Measurements from ENCODE around the gene LRP1.

The LRP1 gene

GRCh38 chr12:57240926-57241401 is 112.7 kb downstream of the LRP1 start:
- no peak for DNase-seq

- DNase-seq, result no peak
Observed at GRCh38 chr12:57241402-57242310, 113.4 kb downstream of the LRP1 start.

- DNase-seq, result no peak
Observed at GRCh38 chr12:57242329-57242690, 114.0 kb downstream of the LRP1 start.

- DNase-seq, result peak; percentile 76
Observed at GRCh38 chr12:57242691-57243454, 114.6 kb downstream of the LRP1 start.

GRCh38 chr12:57243521-57244311 is 115.4 kb downstream of the LRP1 start:
- DNase-seq, result peak; percentile 85

GRCh38 chr12:57244312-57244696 is 116.0 kb downstream of the LRP1 start:
- no peak for DNase-seq

GRCh38 chr12:57247041-57247440 is 118.8 kb downstream of the LRP1 start:
- DNase-seq, result no peak

- DNase-seq, result no peak
Observed at GRCh38 chr12:57248934-57249742, 120.9 kb downstream of the LRP1 start.

GRCh38 chr12:57250541-57250940 is 122.3 kb downstream of the LRP1 start:
- DNase-seq, result no peak

GRCh38 chr12:57250956-57251355 is 122.7 kb downstream of the LRP1 start, which contains the start of gene STAC3:
Gene STAC3 (minus strand): TSS chr12:57251187. CDS start chr12:57249636, 1,551 bp downstream.
- DNase-seq, result no peak

- no peak for DNase-seq
Observed at GRCh38 chr12:57254506-57255280, 126.4 kb downstream of the LRP1 start.

GRCh38 chr12:57255916-57256315 is 127.6 kb downstream of the LRP1 start:
- DNase-seq, result no peak

- DNase-seq, result no peak
Observed at GRCh38 chr12:57258977-57259970, 131.0 kb downstream of the LRP1 start.

- no peak for DNase-seq
Observed at GRCh38 chr12:57260366-57260765, 132.1 kb downstream of the LRP1 start.

GRCh38 chr12:57261428-57261865 is 133.2 kb downstream of the LRP1 start:
- DNase-seq, result no peak

- no peak for DNase-seq
Observed at GRCh38 chr12:57262126-57262822, 134.0 kb downstream of the LRP1 start.
